Neural cell (in vitro differentiated cells): ENCODE results near the gene ANKMY1.

Experiments
- EP300 ChIP-seq: fragments of 450-650 bp; conservative IDR thresholded peaks from 2 replicates; pipeline ENCODE4 v1.6.1; 2014; ENCODE audit warnings: antibody characterized with exemption, mild to moderate bottlenecking, moderate library complexity; ENCODE audit not compliant: poor library complexity, severe bottlenecking
- EZH2 ChIP-seq: fragments of 200-600, 300-800 bp; shearing (Covaris generic), sonication (generic); IDR thresholded peaks from 2 replicates; pipeline ENCODE4 v1.6.1; 2014; ENCODE audit warnings: antibody characterized with exemption, low read length, borderline replicate concordance, mild to moderate bottlenecking; ENCODE audit not compliant: insufficient read depth, poor library complexity, severe bottlenecking
- MXI1 ChIP-seq: fragments of 450-650 bp; conservative IDR thresholded peaks from 2 replicates; pipeline ENCODE4 v1.6.1; 2014; ENCODE audit warnings: antibody characterized with exemption, mild to moderate bottlenecking; ENCODE audit not compliant: poor library complexity, severe bottlenecking
- POLR2AphosphoS5 ChIP-seq: IDR thresholded peaks from 2 replicates; pipeline ENCODE4 v1.6.1; 2012
- RAD21 ChIP-seq: fragments of 450-650 bp; conservative IDR thresholded peaks from 2 replicates; pipeline ENCODE4 v1.6.1; 2014; ENCODE audit warnings: antibody characterized with exemption, mild to moderate bottlenecking, moderate library complexity
- REST ChIP-seq: IDR thresholded peaks from 2 replicates; pipeline ENCODE4 v1.6.1; 2012; ENCODE audit warnings: borderline replicate concordance
- SMC3 ChIP-seq: fragments of 450-650 bp; conservative IDR thresholded peaks from 2 replicates; pipeline ENCODE4 v1.6.1; 2014; ENCODE audit warnings: antibody characterized with exemption, mild to moderate bottlenecking, moderate library complexity; ENCODE audit not compliant: poor library complexity
- TAF1 ChIP-seq: IDR thresholded peaks from 2 replicates; pipeline ENCODE4 v1.6.1; 2012; ENCODE audit warnings: low read depth
- TF ChIP-seq, protein P1 (sequence below): fragments of 450-650 bp; IDR thresholded peaks from 2 replicates; pipeline ENCODE4 v1.5.1; 2014; ENCODE audit warnings: antibody characterized with exemption, mild to moderate bottlenecking, moderate library complexity; ENCODE audit not compliant: poor library complexity, severe bottlenecking

GRCh38 chr2:240539906-240540305 lies 17.9 kb downstream of the ANKMY1 start:
- TF ChIP-seq, protein P1, sequence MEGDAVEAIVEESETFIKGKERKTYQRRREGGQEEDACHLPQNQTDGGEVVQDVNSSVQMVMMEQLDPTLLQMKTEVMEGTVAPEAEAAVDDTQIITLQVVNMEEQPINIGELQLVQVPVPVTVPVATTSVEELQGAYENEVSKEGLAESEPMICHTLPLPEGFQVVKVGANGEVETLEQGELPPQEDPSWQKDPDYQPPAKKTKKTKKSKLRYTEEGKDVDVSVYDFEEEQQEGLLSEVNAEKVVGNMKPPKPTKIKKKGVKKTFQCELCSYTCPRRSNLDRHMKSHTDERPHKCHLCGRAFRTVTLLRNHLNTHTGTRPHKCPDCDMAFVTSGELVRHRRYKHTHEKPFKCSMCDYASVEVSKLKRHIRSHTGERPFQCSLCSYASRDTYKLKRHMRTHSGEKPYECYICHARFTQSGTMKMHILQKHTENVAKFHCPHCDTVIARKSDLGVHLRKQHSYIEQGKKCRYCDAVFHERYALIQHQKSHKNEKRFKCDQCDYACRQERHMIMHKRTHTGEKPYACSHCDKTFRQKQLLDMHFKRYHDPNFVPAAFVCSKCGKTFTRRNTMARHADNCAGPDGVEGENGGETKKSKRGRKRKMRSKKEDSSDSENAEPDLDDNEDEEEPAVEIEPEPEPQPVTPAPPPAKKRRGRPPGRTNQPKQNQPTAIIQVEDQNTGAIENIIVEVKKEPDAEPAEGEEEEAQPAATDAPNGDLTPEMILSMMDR, result no peak
- no peak for TF ChIP-seq POLR2AphosphoS5
- TF ChIP-seq EP300, result no peak
- TF ChIP-seq TAF1, result no peak
- TF ChIP-seq REST, result no peak
- TF ChIP-seq EZH2, result no peak
- TF ChIP-seq MXI1, result no peak
- TF ChIP-seq SMC3, result no peak
- no peak for TF ChIP-seq RAD21
